ENCODE measurements around the gene SLC12A7. TPM values are rescaled to one million over a fixed set of nuclear protein-coding genes. Genes with fewer than 3 reads are reported as not detected.
"Not testable (repeated sequence)": the region's sequence is repeated elsewhere in the genome, so short reads cannot be mapped to it uniquely, and the experiment has no call there.

Gene SLC12A7
- polyA plus RNA-seq, 2 donors: 4.0 to 4.7 TPM

DNA sequence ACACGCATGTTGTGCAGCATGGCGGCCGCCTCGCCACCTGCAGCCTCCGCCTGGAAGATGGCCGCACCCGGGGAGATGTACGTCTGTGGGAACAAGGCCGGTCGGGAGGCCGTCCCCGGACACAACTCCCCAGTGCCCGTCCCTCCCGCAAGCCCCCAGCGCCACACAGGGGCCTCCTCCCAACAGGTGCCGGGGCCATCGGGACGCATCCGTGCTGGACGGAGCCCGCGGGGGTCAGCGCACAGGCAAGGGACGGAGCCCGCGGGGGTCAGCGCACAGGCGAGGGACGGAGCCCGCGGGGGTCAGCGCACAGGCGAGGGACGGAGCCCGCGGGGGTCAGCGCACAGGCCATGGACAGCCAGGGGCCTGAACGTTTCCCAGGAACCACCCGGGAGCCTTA, 26.5 kb downstream of the SLC12A7 start:
- Histone ChIP-seq H3K4me3 (ENCODE audit: low read depth in 1 of 2, low read length in 2 of 2) (no peak overlapping the region), H3K36me3 (ENCODE audit: control insufficient read depth in 2 of 2, insufficient read depth in 2 of 2, low read length in 1 of 2) (peaks cover 0 to 24% of the 10 kb centered on the region in 2 donors)

DNA sequence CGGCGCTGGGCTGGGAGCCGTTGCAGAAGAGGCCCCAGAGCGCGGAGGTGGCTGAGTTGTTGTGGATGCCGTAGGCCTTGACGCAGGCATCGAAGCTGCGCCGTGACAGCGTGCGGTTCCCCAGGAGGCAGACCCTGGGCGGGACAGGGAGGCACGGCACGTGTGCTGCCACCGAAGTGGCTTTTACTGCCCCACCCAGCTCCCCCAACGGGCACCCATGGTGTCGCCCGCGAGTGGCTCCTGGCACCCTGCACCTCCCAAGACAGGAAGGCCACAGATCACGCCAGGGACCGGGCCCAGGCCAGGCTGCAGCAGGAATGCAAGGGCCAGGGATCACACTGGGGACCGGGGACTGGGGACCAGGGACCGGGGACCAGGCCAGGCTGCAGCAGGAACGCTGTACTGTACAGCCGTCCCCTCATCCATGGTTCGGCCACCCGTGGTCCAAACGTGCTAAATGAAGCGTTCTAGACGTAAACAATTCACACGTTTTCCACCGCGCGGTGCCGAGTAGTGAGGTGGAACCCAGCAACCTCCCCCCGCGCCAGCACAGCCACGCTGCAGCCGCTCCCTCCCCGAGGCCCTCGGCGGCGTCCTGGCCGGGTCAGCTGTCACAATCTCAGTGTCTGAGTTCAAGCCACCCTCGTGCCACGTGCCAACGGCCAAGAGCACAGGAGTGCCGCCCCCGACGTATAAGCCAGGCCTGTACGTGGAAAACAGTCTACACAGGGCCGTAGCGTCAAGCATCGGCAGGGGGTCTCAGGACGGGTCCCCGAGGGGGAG, 27.8 kb downstream of the SLC12A7 start:
- no peaks in the 10 kb centered on the region for H3K4me1 ChIP-seq (ENCODE audit: control insufficient read depth in 2 of 2, insufficient read depth in 2 of 2, low read length in 1 of 2)
- peaks cover 0 to 26% of the 10 kb centered on the region in 2 donors for H3K36me3 ChIP-seq (ENCODE audit: control insufficient read depth in 2 of 2, insufficient read depth in 2 of 2, low read length in 1 of 2)
- H3K9me3 ChIP-seq (ENCODE audit: control insufficient read depth in 2 of 2, insufficient read depth in 1 of 2, low read depth in 1 of 2, low read length in 1 of 2): no peaks in the 10 kb centered on the region
- 93% methylated on average over 57 of the region's 57 CpGs for WGBS, 2 donors
- no peak overlapping the region for H3K27ac ChIP-seq (ENCODE audit: low read depth in 2 of 2, low read length in 1 of 2)
- no peak overlapping the region for H3K4me3 ChIP-seq (ENCODE audit: low read depth in 1 of 2, low read length in 2 of 2)
- H3K27me3 ChIP-seq (ENCODE audit: control insufficient read depth in 1 of 2, insufficient read depth in 2 of 2, low read length in 2 of 2): no peaks in the 10 kb centered on the region

More for the DNA sequence above, 26.5 kb downstream of the SLC12A7 start:
- 94 to 96% methylated on average over 39 of the region's 39 CpGs for WGBS, 2 donors
- H3K9me3 ChIP-seq (ENCODE audit: control insufficient read depth in 2 of 2, insufficient read depth in 1 of 2, low read depth in 1 of 2, low read length in 1 of 2): no peaks in the 10 kb centered on the region
- no peak overlapping the region for H3K27ac ChIP-seq (ENCODE audit: low read depth in 2 of 2, low read length in 1 of 2)
- no peaks in the 10 kb centered on the region for H3K27me3 ChIP-seq (ENCODE audit: control insufficient read depth in 1 of 2, insufficient read depth in 2 of 2, low read length in 2 of 2)
- no peaks in the 10 kb centered on the region for H3K4me1 ChIP-seq (ENCODE audit: control insufficient read depth in 2 of 2, insufficient read depth in 2 of 2, low read length in 1 of 2)

DNA sequence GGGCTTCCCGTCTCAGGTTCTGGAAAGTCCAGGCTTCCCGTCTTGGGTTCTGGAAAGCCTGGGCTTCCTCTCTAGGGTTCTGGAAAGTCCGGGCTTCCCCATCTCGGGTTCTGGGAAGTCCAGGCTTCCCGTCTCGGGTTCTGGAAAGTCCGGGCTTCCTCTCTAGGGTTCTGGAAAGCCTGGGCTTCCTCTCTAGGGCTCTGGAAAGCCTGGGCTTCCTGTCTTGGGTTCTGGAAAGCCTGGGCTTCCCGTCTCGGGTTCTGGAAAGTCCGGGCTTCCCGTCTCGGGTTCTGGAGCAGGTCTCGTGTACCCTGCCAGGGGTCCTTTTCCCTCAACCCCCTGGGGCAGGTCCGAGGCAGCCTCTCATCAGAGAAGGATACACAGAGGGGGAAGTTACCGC, 28.8 kb downstream of the SLC12A7 start:
- not testable (repeated sequence) for H3K4me1 ChIP-seq (ENCODE audit: control insufficient read depth in 2 of 2, insufficient read depth in 2 of 2, low read length in 1 of 2); H3K27ac ChIP-seq (ENCODE audit: low read depth in 2 of 2, low read length in 1 of 2)

DNA sequence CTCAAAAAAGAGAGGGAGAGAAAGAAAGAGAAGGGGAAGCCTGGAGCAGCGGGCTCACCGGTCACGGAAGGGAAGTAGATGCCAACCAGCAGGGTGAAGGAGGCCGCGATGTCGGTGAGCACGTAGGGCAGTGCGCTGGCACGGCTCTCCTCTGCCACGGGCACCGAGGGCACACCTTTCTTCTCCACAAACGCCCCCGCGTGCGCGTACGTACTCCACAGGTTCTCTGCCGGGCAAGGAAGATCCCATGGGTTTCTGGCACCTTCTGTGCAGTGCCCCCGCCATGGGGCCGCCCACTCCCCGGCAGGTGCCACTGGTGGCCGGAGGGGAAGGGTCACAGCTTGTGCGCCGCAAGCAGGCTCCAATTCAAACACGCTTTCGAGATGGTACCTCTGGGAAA, 30.3 kb downstream of the SLC12A7 start:
- WGBS, 2 donors: 87% methylated on average over 25 to 26 of the region's 26 CpGs
- Histone ChIP-seq H3K27me3 (ENCODE audit: control insufficient read depth in 1 of 2, insufficient read depth in 2 of 2, low read length in 2 of 2) (no peaks in the 10 kb centered on the region), H3K4me1 (ENCODE audit: control insufficient read depth in 2 of 2, insufficient read depth in 2 of 2, low read length in 1 of 2) (no peaks in the 10 kb centered on the region), H3K27ac (ENCODE audit: low read depth in 2 of 2, low read length in 1 of 2) (no peak overlapping the region), H3K36me3 (ENCODE audit: control insufficient read depth in 2 of 2, insufficient read depth in 2 of 2, low read length in 1 of 2) (peaks cover 0 to 31% of the 10 kb centered on the region in 2 donors), H3K4me3 (ENCODE audit: low read depth in 1 of 2, low read length in 2 of 2) (no peak overlapping the region), H3K9me3 (ENCODE audit: control insufficient read depth in 2 of 2, insufficient read depth in 1 of 2, low read depth in 1 of 2, low read length in 1 of 2) (no peaks in the 10 kb centered on the region)

More for the DNA sequence above, 28.8 kb downstream of the SLC12A7 start:
- H3K36me3 ChIP-seq (ENCODE audit: control insufficient read depth in 2 of 2, insufficient read depth in 2 of 2, low read length in 1 of 2): peaks cover 0 to 29% of the 10 kb centered on the region in 2 donors
- not testable (repeated sequence) for H3K4me3 ChIP-seq (ENCODE audit: low read depth in 1 of 2, low read length in 2 of 2); H3K27me3 ChIP-seq (ENCODE audit: control insufficient read depth in 1 of 2, insufficient read depth in 2 of 2, low read length in 2 of 2); H3K9me3 ChIP-seq (ENCODE audit: control insufficient read depth in 2 of 2, insufficient read depth in 1 of 2, low read depth in 1 of 2, low read length in 1 of 2)
- 82 to 85% methylated on average over 15 of the region's 15 CpGs for WGBS, 2 donors

DNA sequence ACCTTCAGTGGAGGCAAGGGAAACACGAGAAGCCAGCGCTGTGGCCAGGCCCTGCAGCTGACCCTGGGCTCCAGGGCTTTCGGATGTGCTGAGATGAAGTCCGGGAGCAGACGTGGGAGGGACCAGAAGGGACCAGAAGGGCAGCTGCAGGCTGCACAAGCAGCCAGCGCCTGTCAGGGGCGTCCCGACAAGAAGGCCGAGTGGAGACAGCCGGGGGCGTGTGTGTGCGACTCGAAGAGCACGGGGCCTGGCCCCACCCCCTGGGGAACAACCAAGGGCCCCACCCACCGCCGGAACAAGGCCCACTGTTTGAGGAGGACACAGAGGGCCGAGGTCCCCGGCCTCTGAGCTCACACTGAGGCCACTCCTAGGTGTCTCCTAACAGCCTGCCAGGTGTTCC, 31.4 kb downstream of the SLC12A7 start:
- Histone ChIP-seq H3K4me1 (ENCODE audit: control insufficient read depth in 2 of 2, insufficient read depth in 2 of 2, low read length in 1 of 2) (no peaks in the 10 kb centered on the region), H3K36me3 (ENCODE audit: control insufficient read depth in 2 of 2, insufficient read depth in 2 of 2, low read length in 1 of 2) (peaks cover 3 to 31% of the 10 kb centered on the region in 2 donors), H3K4me3 (ENCODE audit: low read depth in 1 of 2, low read length in 2 of 2) (no peak overlapping the region), H3K27me3 (ENCODE audit: control insufficient read depth in 1 of 2, insufficient read depth in 2 of 2, low read length in 2 of 2) (no peaks in the 10 kb centered on the region), H3K27ac (ENCODE audit: low read depth in 2 of 2, low read length in 1 of 2) (no peak overlapping the region), H3K9me3 (ENCODE audit: control insufficient read depth in 2 of 2, insufficient read depth in 1 of 2, low read depth in 1 of 2, low read length in 1 of 2) (no peaks in the 10 kb centered on the region)
- WGBS, 2 donors: 68 to 76% methylated on average over 18 of the region's 18 CpGs

DNA sequence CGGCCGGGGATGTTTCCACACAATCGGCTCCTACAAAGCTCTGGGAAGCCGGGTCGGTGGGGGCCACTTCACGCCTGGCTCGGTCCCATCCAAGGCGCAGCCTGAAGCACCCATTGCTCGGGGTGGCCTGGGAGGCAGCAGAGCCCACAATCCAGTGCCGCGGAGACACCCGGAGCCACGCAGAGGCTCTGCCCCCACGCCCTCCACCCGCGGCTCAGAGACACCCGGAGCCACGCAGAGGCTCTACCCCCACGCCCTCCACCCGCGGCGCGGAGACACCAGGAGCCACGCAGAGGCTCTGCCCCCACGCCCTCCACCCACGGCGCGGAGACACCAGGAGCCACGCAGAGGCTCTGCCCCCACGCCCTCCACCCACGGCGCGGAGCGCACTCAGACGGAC, 31.9 kb downstream of the SLC12A7 start:
- H3K27me3 ChIP-seq (ENCODE audit: control insufficient read depth in 1 of 2, insufficient read depth in 2 of 2, low read length in 2 of 2): no peaks in the 10 kb centered on the region
- no peaks in the 10 kb centered on the region for H3K4me1 ChIP-seq (ENCODE audit: control insufficient read depth in 2 of 2, insufficient read depth in 2 of 2, low read length in 1 of 2)
- H3K27ac ChIP-seq (ENCODE audit: low read depth in 2 of 2, low read length in 1 of 2): no peak overlapping the region
- 91 to 96% methylated on average over 22 to 30 of the region's 35 CpGs for WGBS, 2 donors
- H3K4me3 ChIP-seq (ENCODE audit: low read depth in 1 of 2, low read length in 2 of 2): no peak overlapping the region
- no peaks in the 10 kb centered on the region for H3K9me3 ChIP-seq (ENCODE audit: control insufficient read depth in 2 of 2, insufficient read depth in 1 of 2, low read depth in 1 of 2, low read length in 1 of 2)
- peaks cover 3 to 28% of the 10 kb centered on the region in 2 donors for H3K36me3 ChIP-seq (ENCODE audit: control insufficient read depth in 2 of 2, insufficient read depth in 2 of 2, low read length in 1 of 2)

DNA sequence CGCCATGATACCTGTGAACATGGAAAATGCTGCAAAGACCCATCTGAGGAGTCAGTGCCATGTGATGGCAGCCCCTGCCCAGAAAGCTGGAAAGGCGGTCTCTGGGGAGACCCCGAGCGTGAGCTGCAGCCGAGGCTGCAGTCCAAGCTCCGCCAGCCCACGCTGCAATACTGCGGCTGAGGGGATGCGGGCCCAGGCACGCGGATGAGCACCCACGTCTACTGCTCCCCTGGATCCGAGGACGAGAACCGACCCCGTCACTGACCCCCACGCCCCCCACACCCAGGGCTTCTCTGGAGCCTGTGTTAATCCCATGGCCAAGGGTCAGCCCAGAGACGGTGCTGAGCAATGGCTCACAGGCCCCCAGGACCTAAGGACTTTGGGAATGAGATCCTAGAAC, 32.4 kb downstream of the SLC12A7 start:
- H3K27ac ChIP-seq (ENCODE audit: low read depth in 2 of 2, low read length in 1 of 2): no peak overlapping the region
- H3K27me3 ChIP-seq (ENCODE audit: control insufficient read depth in 1 of 2, insufficient read depth in 2 of 2, low read length in 2 of 2): no peaks in the 10 kb centered on the region
- no peaks in the 10 kb centered on the region for H3K9me3 ChIP-seq (ENCODE audit: control insufficient read depth in 2 of 2, insufficient read depth in 1 of 2, low read depth in 1 of 2, low read length in 1 of 2)
- 94 to 95% methylated on average over 18 of the region's 18 CpGs for WGBS, 2 donors
- peaks cover 3 to 27% of the 10 kb centered on the region in 2 donors for H3K36me3 ChIP-seq (ENCODE audit: control insufficient read depth in 2 of 2, insufficient read depth in 2 of 2, low read length in 1 of 2)
- no peaks in the 10 kb centered on the region for H3K4me1 ChIP-seq (ENCODE audit: control insufficient read depth in 2 of 2, insufficient read depth in 2 of 2, low read length in 1 of 2)
- no peak overlapping the region for H3K4me3 ChIP-seq (ENCODE audit: low read depth in 1 of 2, low read length in 2 of 2)

DNA sequence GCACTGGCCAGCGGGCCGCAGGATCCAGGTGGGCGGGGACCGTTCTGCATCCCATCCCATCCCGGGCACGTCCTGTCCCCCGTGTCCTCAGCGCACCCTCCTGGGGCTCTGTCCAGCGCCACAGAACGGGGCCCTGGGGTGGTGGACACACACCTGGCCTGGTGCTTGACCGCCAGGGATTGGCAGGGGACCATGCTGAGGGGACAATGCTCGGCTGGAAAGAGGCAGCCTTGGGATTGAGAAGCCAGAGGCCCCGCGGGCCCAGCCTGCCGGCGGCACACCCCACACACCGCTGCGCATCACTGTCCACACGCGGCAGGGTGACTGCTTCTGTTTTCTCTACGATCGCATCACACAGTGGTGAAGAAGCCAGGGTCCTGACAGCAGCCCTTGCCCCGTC, 33.0 kb downstream of the SLC12A7 start:
- H3K27ac ChIP-seq (ENCODE audit: low read depth in 2 of 2, low read length in 1 of 2): no peak overlapping the region
- H3K4me3 ChIP-seq (ENCODE audit: low read depth in 1 of 2, low read length in 2 of 2): no peak overlapping the region
- H3K27me3 ChIP-seq (ENCODE audit: control insufficient read depth in 1 of 2, insufficient read depth in 2 of 2, low read length in 2 of 2): no peaks in the 10 kb centered on the region
- peaks cover 3 to 30% of the 10 kb centered on the region in 2 donors for H3K36me3 ChIP-seq (ENCODE audit: control insufficient read depth in 2 of 2, insufficient read depth in 2 of 2, low read length in 1 of 2)
- no peaks in the 10 kb centered on the region for H3K9me3 ChIP-seq (ENCODE audit: control insufficient read depth in 2 of 2, insufficient read depth in 1 of 2, low read depth in 1 of 2, low read length in 1 of 2)
- H3K4me1 ChIP-seq (ENCODE audit: control insufficient read depth in 2 of 2, insufficient read depth in 2 of 2, low read length in 1 of 2): no peaks in the 10 kb centered on the region
- WGBS, 2 donors: 94 to 95% methylated on average over 23 of the region's 23 CpGs

DNA sequence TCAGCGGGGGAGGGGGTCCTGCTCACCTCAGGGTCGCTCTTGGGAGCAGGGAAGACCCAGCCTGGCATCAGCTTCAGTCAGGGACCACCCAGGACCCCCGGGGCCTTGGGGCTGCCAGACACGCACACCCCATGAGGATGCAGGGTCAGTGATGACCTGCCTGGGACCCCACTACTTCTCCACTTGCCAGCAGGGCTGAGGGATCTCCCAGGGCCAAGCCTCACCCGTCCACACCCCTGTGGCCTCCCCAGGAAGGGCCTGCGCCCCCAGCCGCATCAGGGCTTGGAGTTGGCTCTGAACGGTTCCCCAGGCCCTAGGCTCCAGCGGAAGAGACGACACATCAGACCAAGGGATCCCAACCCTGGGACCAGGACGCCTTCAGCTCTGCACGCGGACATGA, 33.7 kb downstream of the SLC12A7 start:
- 92 to 93% methylated on average over 13 of the region's 13 CpGs for WGBS, 2 donors
- H3K27ac ChIP-seq (ENCODE audit: low read depth in 2 of 2, low read length in 1 of 2): no peak overlapping the region
- H3K27me3 ChIP-seq (ENCODE audit: control insufficient read depth in 1 of 2, insufficient read depth in 2 of 2, low read length in 2 of 2): no peaks in the 10 kb centered on the region
- peaks cover 3 to 33% of the 10 kb centered on the region in 2 donors for H3K36me3 ChIP-seq (ENCODE audit: control insufficient read depth in 2 of 2, insufficient read depth in 2 of 2, low read length in 1 of 2)
- no peak overlapping the region for H3K4me3 ChIP-seq (ENCODE audit: low read depth in 1 of 2, low read length in 2 of 2)
- H3K9me3 ChIP-seq (ENCODE audit: control insufficient read depth in 2 of 2, insufficient read depth in 1 of 2, low read depth in 1 of 2, low read length in 1 of 2): no peaks in the 10 kb centered on the region
- no peaks in the 10 kb centered on the region for H3K4me1 ChIP-seq (ENCODE audit: control insufficient read depth in 2 of 2, insufficient read depth in 2 of 2, low read length in 1 of 2)

DNA sequence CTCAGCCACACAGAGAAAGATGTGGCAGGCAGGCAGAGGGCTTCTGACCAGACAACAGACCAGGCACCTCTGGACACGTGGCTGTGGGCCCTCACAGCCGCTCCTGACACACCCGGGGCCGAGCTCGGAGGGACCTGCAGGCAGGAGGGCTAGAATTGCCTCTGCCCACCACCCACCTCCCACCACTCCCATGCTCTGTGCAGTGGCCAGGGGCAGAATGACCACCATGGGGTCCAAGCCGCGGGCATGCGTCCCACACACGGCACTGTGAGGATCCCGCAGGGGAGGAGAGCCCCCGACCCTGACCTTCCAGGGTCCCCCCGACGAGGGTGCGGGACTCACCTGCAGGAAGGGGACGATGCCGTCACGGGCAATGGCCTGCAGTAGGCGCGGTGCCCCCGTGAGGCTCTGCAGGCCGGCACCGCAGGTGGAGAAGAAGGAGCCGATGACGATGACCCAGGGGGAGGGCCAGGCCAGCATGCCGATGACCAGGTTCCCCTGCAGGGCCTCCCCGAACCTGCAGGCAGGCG, 34.3 kb downstream of the SLC12A7 start:
- Histone ChIP-seq H3K9me3 (ENCODE audit: control insufficient read depth in 2 of 2, insufficient read depth in 1 of 2, low read depth in 1 of 2, low read length in 1 of 2) (no peaks in the 10 kb centered on the region), H3K4me1 (ENCODE audit: control insufficient read depth in 2 of 2, insufficient read depth in 2 of 2, low read length in 1 of 2) (no peaks in the 10 kb centered on the region), H3K36me3 (ENCODE audit: control insufficient read depth in 2 of 2, insufficient read depth in 2 of 2, low read length in 1 of 2) (peaks cover 3 to 33% of the 10 kb centered on the region in 2 donors), H3K27ac (ENCODE audit: low read depth in 2 of 2, low read length in 1 of 2) (no peak overlapping the region), H3K27me3 (ENCODE audit: control insufficient read depth in 1 of 2, insufficient read depth in 2 of 2, low read length in 2 of 2) (no peaks in the 10 kb centered on the region), H3K4me3 (ENCODE audit: low read depth in 1 of 2, low read length in 2 of 2) (no peak overlapping the region)
- WGBS, 2 donors: 95 to 96% methylated on average over 26 to 27 of the region's 27 CpGs

Measured in esophagus (tissue), 2 donors.